GM12873 (cell line): Measurements from ENCODE around the gene LILRA5.
A peak's percentile ranks its signal among the peaks of the same experiment; 100 is the strongest.

Source experiments
- CTCF ChIP-seq: IDR thresholded peaks from 2 replicates; pipeline ENCODE4 v1.5.1; 2012; ENCODE audit warnings: low read depth, mild to moderate bottlenecking, moderate library complexity, low read length, control low read depth; ENCODE audit not compliant: insufficient read depth; ENCODE audit errors: missing control alignments

Gene LILRA5

DNA sequence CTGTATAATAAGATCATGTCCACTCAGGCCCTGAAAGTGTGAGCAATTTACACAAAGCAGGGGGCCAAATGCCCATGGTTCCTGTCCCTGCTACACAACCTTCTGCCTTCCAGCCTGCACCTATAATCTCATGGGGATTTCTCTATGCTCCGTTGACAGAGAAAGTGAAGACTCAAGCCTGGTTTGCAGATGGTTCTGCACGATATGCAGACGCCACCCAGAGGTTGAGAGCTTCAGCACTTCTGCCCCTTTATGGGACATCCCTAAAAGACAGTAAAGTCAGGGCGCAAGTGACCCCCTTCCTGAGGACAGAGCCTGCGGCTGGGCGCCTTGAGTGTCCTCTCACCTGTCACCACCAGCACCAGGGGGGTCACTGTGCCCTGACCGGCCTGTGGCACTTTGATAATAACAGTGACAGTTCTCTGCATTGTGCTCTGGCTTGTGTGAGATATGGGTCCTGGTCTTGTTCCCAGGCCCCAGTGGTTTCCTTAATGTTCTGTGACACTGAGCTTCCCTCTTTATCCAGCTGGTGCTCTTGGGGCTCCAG is 15.1 kb downstream of the LILRA5 start:
- peak; percentile 36 for TF ChIP-seq CTCF

- TF ChIP-seq CTCF = no peak
Measured at GRCh38 chr19:54294539-54294938, 18.4 kb downstream of the LILRA5 start.

GRCh38 chr19:54287456-54287855 is 25.5 kb downstream of the LILRA5 start:
- TF ChIP-seq CTCF = no peak

DNA sequence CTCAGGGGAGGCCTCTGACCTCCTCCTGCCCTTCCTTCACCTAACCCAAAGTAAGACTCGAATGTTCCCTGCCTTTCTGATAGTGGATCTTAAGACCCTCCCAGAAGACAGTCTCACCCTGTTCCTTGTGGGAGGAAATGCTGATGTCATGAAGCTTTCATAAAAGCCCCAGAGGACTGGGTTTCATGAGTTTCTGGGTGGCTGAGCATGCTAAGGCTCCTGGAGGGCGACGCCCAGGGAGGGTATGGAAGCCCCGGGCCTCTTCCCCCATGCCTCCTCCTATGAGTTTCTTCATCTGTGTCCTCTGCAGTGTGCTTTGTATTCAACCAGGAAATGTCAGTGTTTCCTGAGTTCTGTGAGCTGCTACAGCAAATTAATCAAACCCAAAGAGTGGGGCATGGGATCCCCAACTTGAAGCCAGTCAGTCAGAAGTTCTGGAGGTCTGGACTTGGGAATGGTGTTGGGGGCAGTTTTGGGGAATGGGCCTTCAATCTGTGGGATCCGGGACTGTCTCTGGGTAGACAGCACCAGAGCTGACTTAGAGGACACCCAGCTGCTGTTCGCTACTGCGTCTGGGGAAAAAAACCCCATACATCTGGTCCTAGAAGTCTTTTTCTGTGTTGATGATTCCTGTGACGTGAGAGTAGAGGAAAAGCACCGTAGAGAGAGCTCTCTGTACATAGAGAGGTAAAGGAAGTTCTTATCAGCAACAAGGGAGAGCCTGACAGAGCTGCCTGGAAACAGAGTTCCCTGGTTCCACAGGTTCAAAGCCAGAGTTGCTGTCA is 30.1 kb downstream of the LILRA5 start:
- TF ChIP-seq CTCF = no peak

GRCh38 chr19:54281007-54281728 is 31.8 kb downstream of the LILRA5 start, which contains the start of gene LILRB2:
LILRB2 (minus strand) TSS chr19:54281110; CDS start chr19:54280496, 614 bp downstream.
- no peak for TF ChIP-seq CTCF

GRCh38 chr19:54279406-54279962 is 33.5 kb downstream of the LILRA5 start:
- TF ChIP-seq CTCF = no peak

DNA sequence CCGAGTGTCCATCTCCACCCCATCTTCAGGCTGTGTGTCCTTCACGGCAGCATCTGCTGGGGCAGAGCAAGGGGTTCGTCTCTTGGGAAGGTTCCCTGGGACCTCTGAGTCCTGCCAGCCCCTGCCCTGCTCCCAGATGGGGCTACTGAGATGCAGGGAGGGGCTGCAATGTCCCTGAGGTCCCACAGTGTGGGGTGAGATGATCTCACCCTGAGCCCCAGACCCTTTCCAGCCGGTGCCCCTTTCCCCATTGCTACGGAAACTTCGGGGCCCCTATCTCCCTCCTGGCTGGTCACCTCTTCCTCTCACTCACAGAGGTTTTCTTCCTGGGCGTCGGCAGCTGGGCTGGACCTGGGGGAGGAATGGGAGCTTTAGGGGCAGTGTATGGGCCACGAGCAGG is 37.0 kb downstream of the LILRA5 start:
- TF ChIP-seq CTCF = no peak
